Activated T-cell treated with anti-CD3 and anti-CD28 coated beads for 48 hours (primary cell): Measurements from ENCODE around the gene TMC5.
"Not testable (repeated sequence)": the region's sequence is repeated elsewhere in the genome, so short reads cannot be mapped to it uniquely, and the experiment has no call there.

ENCODE experiments used
- DNase-seq: peaks from one replicate; pipeline ENCODE4 v3.0.0-alpha.2; 2020; ENCODE audit warnings: low read depth

Gene TMC5, protein sequence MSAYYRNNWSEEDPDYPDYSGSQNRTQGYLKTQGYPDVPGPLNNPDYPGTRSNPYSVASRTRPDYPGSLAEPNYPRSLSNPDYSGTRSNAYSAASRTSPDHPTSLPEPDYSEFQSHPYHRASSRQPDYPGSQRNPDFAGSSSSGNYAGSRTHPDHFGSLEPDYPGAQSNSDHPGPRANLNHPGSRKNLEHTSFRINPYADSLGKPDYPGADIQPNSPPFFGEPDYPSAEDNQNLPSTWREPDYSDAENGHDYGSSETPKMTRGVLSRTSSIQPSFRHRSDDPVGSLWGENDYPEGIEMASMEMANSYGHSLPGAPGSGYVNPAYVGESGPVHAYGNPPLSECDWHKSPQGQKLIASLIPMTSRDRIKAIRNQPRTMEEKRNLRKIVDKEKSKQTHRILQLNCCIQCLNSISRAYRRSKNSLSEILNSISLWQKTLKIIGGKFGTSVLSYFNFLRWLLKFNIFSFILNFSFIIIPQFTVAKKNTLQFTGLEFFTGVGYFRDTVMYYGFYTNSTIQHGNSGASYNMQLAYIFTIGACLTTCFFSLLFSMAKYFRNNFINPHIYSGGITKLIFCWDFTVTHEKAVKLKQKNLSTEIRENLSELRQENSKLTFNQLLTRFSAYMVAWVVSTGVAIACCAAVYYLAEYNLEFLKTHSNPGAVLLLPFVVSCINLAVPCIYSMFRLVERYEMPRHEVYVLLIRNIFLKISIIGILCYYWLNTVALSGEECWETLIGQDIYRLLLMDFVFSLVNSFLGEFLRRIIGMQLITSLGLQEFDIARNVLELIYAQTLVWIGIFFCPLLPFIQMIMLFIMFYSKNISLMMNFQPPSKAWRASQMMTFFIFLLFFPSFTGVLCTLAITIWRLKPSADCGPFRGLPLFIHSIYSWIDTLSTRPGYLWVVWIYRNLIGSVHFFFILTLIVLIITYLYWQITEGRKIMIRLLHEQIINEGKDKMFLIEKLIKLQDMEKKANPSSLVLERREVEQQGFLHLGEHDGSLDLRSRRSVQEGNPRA

DNA sequence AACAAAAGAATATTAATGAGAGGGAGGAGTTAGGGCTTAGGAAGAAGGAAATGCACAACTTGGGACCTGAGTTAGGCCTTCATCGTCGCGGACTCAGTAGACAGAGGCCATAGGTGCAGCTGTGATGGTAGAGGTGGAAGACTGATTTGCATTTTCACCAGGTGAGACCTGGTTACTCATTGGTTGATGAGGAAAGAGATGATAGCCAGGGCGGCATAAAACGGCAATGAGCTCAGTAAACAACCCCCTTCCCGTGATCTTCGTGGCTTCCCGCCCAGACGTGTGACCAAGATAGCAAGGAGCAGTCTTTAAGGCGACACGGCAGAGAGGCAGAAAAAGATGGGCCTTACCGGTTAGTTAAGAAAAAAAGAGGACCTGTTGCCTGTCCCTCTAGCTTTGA, at the start of gene TMC5:
Gene TMC5 (plus strand): TSS at position 244 of the 400 bp plus-strand sequence. CDS start 22,156 bp downstream, outside the sequence.
- no peak for DNase-seq

DNA sequence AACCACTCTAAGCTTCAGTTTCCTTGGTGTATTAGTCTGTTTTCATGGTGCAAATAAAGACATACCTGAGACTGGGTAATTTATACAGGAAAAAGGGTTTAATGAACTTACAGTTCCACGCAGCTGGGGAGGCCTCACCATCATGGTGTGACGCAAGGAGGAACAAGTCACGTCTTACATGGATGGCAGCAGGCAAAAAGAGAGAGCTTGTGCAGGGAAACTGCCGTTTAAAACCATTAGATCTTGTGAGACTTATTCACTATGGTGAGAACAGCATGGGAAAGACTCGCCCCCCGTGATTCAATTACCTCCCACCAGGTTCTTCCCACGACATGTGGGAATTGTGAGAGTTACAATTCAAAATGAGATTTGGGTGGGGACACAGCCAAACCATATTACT, 45.1 kb upstream of the TMC5 start:
- DNase-seq: not testable (repeated sequence)

DNA sequence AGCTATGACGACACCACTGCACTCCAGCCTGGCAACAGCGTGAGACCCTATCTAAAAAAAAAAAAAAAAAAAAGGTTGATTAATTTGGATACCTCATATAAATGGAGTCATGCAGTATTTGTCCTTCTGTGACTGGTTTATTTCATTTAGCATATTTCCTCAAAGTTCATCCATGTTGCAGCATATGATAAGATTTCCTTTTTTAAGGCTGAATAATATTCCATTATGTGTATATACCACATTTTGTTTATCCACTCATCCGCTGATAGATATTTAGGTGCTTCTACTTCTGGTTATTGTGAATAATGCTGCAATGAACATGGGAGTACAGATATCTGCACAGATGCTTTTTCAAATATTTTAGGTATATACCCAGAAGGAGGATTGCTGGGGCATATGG, 43.3 kb upstream of the TMC5 start:
- DNase-seq: no peak

DNA sequence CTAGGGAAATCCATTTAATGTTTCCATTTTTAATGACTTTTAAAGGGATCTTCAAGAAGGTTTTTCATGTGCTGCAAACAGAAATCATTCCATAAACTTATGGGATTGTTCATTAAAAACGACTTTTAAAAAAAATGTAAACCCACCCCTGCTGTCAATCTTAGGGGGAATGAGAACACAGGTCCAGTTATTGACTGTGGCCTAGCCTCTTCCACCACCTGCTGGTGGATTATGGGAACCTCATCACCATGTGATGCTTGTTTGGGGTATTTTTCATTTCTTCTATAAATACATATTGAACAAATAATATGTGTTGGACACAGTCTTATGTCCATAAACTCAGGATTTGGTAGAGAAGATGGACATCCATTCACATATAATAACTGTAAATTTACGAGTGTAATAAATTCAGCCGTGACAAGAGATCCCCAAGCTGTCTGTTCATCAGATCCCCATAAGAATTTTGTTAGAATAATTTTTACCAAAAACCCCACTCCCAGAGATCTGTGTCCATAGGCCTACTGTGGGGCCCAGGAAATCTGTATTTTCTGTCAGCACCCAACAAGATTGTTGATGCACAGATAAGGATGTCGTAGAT, 42.0 kb upstream of the TMC5 start:
- peak; percentile 10 for DNase-seq

DNA sequence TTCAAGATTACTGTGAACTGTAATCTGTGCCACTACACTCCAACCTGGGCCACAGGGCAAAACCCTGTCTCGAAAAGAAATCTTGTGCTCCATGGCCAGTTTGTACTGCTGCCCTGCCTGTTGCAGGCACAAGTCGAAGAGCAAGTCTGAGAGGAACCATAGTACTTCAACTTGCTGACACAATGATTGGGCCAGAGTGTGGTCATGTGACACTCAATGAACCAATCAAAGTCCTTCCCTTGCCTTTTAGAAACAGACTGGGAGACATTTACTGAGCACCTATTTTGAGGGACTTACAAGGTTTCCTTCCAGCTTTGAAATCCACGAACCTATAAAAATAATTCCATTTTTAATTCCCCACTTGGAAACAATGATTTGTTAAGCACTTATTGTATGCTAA, 39.8 kb upstream of the TMC5 start:
- no peak for DNase-seq

DNA sequence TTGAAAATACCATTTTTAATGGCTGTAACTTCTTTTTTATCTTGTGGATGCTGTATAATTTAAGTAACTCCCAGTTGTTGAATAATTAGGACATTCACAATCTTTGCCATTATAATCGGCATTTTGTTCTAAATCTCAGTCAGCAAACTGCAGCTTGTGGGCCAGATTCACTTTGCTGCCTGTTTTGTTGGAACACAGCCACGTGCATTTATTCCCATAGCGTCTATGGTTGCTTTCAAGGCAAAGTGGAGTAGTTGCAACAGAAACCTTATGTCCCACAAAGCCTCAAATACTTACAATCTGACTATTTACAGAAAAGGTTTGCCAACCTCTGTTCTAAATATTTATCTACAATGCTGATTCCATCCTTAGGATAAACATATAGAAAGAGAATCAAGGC, 39.2 kb upstream of the TMC5 start:
- DNase-seq: no peak

DNA sequence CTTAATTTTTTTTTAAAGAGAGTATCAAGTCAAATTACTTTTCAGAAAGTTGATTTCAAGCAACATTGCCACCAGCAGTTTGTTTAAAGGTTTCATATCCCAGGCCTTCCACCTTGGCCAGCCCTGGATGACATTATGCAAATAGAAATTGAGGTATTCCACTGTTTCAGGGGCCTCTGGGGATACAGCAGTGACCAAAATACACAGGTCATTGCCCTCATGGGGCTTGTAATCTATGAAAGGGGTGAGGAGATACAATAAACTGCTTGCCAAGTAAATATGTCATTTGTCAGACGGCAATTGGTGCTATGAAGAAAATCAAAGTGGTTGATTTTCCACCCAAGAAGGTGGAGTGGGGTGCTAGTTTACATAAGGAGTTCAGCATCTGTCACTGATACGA, 37.8 kb upstream of the TMC5 start:
- no peak for DNase-seq

DNA sequence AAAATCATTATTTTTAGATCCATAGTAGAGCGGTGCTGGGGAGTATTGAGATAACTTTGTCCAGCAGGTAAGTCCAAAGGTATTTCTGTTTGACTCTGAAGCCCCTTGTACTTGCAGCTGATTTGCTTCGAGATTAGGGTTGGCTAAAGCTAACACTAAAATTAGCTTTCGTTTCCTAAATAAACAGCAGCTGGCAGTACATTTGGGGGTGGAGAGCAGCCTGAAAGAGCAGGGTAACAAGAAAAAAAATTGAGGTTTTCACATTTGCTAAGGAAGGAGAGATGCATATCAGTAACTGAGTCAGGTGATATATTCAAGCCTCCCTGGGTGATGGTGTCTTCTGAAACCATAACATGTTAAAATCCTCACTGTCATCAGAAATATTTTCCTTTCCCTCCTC, 37.4 kb upstream of the TMC5 start:
- DNase-seq: no peak

DNA sequence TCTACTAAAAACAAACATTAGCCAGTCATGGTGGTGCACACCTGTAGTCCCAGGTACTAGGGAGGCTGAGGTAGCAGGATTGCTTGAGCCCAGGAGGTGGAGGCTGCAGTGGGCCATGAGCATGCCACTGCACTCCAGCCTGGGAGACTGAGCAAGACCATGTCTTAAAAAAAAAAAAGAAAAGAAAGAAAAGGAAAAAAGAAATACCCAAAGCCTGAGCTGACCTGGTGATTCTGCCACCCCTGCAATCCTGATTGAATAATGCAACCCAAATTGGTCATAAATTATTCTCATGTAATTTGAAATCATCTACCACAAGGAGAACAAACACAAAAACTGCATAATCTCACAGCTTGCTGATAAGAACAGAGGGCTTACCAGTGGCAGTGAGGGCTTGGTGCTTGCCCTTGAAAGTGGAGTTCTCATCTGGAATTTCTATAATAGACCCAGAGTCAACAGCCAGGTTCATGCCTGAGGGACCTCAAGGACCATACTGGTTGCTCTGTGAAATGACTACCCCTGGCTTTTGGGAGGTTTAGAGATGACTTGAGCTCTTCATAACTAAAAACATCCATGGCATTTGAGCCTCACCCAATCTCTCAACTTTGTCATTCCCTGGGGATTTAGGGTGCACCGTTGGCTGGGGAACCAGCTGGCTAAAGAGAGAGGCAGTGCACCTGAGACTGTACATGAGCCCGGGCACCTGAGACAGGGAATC, 35.4 kb upstream of the TMC5 start:
- no peak for DNase-seq

DNA sequence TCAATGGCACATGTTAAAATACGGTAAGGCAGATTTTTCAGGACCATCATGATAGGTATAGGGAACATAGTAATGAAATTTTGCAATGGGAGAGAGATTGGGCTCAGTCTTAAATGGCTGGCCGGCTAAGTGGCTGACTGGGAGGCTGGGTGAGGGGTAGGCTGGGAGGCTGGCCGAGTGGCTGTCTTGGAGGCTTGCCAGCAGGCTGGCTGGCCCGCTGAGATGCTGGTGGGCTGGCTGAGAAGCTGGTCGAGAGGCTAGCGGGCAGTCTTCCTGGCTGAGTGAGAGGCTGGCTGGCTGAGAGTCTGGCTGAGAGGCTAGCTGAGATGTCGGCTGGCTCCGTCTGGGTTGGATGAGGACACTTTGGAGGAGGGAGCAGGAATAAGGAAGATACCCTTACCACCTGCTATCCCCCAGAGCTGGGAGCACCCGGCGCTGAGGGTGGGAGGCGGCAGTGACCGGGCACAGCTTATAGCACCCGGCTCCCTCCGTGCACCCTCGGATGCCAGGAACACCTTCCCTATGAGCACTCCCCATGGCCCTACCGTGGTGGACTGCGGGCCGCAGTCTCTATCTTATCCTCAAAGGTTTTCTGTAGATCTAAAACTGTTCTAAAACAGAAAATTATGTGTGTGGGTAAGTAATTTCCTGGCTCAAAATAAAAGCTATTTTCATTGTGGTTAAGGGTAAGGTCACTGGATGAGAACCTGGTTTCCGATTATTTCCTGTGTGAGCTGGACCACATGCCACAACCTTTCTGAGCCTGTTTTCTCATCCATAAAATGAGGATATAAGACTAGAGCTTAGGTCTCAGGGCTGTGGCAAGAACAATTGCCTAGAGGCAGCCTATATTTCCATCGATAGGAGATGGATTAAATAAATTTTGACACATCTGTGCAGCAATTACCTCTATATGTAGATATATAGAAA, 34.5 kb upstream of the TMC5 start:
- no peak for DNase-seq

DNA sequence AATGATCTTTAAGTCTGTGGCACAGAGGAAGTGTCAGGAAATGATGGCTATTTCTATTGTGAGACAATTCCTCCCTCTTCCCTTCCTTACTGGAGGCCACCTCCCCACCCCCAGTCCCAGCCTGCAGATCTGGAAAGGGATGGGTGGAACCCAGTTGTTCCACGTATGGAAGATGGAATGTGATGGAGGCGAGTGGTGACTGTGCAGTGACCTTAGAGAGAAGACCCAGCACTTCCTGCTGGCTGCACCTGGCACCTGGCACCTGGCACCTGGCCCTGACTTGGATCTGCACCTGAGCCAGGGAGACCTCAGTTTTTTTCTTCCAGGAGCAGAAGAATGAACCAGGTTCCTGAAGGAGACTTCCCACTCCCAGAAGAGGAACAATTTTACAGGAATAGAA, 33.0 kb upstream of the TMC5 start:
- DNase-seq: no peak

DNA sequence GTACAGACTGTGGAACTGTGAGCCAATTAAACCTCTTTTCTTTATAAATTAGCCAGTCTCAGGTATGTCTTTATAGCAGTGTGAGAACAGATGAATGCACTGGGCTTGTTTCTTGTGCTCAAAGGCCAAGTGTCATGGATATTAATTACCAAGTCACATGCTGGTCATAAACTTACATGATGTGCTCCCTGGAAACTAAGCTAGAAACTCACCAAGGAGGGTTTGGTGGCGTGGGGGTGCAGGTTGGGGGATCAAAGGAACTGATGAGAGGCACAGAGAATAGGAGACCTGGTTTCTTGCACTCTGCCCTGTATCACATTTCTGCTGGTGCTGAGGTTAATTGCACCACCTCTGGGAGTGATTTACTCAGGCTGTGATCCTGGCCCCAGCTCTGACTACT, 31.2 kb upstream of the TMC5 start:
- no peak for DNase-seq

DNA sequence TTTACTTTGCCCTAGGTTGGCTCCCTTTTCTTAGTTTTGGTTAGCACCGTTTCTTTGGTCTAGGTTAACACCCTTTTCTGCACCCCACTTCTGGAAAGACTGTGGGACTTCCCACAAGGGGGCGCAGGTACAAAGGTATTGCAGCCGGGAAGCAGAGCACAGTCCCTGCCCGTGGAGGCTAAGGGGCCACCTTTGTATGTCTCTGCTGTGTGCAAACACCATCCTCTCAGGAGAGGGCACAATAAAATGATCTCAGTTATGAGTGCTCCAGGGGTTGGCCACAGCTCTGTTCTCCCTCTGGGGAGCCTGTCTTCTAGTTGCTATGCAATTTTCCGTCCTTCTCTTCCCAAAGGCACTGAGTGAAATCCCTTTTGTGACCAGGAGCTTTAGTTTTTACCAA, 28.4 kb upstream of the TMC5 start:
- peak; percentile 35 for DNase-seq

DNA sequence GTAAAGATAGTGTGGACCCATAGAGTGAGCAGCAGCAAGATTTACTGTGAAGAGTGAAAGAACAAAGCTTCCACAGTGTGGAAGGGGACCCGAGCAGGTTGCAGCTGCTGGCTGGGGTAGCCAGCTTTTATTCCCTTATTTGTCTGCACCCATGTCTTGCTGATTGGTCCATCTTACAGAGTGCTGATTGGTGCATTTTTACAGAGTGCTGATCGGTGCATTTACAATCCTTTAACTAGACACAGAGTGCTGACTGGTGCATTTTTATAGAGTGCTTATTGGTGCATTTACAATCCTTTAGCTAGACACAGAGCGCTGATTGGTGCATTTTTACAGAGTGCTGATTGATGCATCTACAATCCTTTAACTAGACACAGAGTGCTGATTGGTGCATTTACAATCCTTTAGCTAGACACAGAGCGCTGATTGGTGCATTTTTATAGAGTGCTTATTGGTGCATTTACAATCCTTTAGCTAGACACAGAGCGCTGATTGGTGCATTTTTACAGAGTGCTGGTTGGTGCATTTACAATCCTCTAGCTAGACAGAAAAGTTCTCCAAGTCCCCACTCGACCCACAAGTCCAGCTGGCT, 26.4 kb upstream of the TMC5 start:
- DNase-seq: not testable (repeated sequence)

DNA sequence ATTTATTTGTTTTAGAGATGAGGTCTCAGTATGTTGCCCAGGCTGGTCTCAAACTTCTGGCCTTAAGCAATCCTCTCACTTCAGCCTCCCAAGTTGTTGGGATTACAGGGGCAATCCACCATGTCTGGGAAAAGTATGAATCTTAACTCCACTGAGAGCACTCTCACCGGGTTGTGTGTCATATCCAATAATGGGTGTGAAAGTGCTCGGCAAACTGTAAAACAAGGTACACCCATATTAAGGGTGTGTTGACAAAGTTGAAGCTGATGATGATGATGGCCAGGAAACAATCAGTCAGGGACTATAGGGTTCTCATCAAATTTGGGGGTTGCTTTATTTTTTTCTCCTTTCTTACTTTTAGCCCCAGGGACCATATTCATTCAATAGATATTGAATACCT, 25.3 kb upstream of the TMC5 start:
- no peak for DNase-seq

DNA sequence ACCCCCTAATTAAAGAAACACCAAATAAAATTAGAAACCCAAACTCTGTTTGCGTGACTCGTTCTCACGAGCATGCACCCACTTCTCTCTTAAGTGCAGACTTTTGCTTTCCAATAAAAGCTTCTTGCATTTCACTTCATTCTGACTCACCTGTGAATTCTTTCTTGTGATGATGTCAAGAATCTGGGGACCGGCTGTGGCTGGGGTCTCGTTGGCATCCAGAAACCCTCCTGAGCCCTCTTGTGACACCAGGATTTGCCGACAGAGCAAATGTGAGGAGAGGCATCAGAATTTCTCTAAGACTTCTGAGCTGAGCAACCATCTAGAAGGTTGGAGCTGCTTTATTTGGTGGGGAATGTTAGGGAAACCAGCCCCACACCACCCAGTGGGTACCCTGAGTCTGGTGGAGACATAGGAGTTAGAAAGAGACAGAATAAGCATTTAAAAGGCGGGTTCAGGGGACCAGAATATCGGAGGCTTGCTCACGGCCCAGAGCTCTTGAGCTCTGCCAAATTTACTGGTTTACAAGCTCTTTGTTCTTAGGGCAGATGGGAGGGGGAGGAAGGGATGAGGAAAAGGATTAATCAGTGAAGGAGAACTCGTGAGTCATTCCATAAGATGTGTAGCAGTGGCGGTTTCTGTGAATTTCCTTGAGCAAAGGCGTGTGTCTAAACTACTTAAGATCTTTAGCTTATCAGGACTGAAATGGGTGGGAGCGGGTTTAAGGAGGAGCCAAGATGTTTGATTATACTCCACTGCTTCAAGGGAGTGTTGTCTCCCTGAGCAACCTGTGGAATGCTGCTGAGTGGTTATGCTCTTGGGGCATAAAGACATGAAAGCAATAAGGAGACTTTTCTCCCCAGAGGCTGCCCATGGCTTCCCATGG, 24.2 kb upstream of the TMC5 start:
- no peak for DNase-seq

DNA sequence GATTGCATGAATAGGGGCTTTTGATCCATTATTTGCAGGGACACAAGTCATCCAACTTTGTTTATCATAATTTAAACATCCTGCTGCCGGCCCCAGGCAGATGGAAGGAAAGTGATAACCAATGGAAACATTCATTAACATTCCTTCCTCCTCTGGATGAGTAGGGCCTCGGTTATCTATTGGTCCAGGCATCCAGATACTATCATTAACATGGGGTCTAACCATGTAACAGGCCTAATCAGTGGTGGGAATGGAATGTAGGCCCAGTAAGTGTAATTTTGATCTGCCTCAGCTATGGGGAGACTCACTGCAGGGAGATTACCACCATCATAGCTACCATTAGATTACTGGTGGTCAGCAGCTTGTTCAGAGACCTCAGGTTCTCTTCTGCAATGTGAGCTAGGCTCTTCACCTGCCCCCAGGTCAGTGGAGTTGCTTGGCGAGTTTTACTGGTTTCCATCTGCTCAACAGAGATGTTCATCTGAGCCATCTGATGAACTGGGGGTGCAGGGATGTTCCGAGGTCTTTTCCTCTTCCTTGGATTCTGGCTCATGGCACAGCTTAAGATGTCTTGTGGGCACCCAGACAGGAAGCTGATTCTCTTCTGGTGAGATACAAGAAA, 21.9 kb upstream of the TMC5 start:
- DNase-seq: not testable (repeated sequence)

DNA sequence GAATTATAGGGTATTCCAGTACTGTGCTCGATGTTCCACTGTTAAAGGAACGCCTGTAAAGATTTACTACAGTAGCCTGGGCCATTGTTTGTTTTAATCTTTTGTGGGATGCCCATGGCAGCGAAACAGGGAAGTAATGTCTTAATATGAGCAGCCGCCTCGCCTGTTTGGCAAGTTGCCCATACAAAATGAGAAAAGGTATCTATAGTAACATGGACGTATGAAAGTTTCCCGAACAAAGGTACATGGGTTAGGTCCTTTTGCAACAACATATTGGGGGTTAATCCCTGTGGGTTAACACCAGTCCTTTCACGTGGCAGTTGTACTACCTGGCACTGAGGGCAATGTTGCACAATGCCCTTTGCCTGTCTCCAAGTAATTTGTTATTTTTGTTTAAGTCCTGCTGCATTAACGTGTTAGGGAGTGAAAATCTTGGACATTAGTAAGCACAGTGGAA, 21.1 kb upstream of the TMC5 start:
- no peak for DNase-seq

DNA sequence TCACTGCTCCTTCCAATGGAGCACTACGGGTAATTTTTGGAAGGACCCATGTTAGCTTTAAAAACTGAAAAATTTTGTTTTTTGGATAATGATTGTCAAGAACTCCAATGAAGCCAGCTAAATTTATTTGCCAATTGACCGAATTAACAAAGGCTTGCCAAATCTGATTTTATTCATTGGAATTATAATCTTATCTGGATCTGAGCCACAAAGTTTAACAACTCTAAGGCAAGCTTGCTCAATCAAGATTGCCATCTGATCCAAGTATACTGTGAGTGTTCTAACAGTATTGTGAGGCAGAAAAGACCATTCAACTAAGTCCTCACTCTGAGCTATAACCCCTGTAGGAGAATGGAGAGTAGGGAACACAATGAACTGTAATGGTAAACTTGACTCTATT, 20.3 kb upstream of the TMC5 start:
- not testable (repeated sequence) for DNase-seq
